ENCODE results near the gene AIRE. TPM values are rescaled to one million over a fixed set of nuclear protein-coding genes. Genes with fewer than 3 reads are reported as not detected.

The AIRE gene
- polyA plus RNA-seq, 1 donor from 2014 or later = not detected

DNA sequence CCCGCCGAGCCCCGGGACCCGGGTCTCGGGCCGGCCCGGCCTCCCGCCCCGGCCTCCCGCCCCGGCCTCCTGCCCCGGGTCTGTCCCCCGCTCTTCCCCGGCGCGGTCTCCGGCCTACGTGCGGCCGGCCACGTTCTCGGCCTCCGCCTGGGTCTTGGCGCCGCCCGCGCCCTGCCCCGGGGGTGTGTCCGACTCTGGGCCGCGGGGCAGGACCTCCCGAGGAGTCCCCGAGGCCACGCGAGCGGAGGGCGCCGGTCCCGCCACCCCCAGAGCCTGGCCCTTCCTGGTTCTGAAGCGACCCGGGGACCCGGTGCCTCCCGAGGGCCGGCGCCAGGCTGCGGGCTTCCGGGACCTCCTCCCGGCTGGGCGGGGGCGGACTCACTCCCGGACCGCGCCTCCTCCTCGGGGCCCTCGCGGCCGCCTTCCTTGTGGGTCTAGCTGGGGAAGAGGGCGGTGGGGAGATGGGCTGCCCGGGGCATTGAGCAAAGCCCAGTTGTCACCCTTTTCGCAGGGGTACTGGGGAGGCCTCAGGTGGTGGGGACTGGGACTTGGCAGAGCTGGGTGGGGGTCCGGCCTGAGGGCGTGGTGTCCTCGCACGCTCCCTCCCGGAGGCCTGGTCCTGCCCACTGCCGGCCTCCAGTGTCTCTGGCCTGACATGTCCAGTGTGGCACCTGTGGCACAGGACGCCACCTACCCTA is 14.7 kb downstream of the AIRE start:
- Histone ChIP-seq H3K36me3 (ENCODE audit: insufficient read depth, low read length) (no peaks in the 10 kb centered on the region), H3K27ac (ENCODE audit: low read length) (no peak overlapping the region), H3K9me2 (ENCODE audit: insufficient read depth, low read length) (no peaks in the 10 kb centered on the region), H3K4me2 (ENCODE audit: low read length) (no peak overlapping the region), H3K27me3 (ENCODE audit: insufficient read depth, low read depth, low read length) (no peaks in the 10 kb centered on the region), H3F3A (ENCODE audit: insufficient read depth, low read length, poor library complexity, severe bottlenecking) (no peaks in the 10 kb centered on the region), H2AFZ (ENCODE audit: low read depth, low read length) (no peak overlapping the region), H3K79me2 (replicated peaks; ENCODE audit: insufficient read depth, low read length) (no peaks in the 10 kb centered on the region), H3K4me3 (ENCODE audit: low read length) (peak overlapping the region; percentile 78), H3K9me3 (ENCODE audit: low read length) (no peaks in the 10 kb centered on the region), H3K9ac (ENCODE audit: low read length) (peak overlapping the region; percentile 65), H4K20me1 (ENCODE audit: insufficient read depth) (no peaks in the 10 kb centered on the region)
- TF ChIP-seq MXI1 (conservative IDR thresholded peaks at IDR 0.05; ENCODE audit: poor library complexity, severe bottlenecking) = no peak
- TF ChIP-seq, protein P1, sequence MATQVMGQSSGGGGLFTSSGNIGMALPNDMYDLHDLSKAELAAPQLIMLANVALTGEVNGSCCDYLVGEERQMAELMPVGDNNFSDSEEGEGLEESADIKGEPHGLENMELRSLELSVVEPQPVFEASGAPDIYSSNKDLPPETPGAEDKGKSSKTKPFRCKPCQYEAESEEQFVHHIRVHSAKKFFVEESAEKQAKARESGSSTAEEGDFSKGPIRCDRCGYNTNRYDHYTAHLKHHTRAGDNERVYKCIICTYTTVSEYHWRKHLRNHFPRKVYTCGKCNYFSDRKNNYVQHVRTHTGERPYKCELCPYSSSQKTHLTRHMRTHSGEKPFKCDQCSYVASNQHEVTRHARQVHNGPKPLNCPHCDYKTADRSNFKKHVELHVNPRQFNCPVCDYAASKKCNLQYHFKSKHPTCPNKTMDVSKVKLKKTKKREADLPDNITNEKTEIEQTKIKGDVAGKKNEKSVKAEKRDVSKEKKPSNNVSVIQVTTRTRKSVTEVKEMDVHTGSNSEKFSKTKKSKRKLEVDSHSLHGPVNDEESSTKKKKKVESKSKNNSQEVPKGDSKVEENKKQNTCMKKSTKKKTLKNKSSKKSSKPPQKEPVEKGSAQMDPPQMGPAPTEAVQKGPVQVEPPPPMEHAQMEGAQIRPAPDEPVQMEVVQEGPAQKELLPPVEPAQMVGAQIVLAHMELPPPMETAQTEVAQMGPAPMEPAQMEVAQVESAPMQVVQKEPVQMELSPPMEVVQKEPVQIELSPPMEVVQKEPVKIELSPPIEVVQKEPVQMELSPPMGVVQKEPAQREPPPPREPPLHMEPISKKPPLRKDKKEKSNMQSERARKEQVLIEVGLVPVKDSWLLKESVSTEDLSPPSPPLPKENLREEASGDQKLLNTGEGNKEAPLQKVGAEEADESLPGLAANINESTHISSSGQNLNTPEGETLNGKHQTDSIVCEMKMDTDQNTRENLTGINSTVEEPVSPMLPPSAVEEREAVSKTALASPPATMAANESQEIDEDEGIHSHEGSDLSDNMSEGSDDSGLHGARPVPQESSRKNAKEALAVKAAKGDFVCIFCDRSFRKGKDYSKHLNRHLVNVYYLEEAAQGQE (IDR thresholded peaks at IDR 0.05; ENCODE audit: borderline replicate concordance) = no peak
- TF ChIP-seq, protein P2, sequence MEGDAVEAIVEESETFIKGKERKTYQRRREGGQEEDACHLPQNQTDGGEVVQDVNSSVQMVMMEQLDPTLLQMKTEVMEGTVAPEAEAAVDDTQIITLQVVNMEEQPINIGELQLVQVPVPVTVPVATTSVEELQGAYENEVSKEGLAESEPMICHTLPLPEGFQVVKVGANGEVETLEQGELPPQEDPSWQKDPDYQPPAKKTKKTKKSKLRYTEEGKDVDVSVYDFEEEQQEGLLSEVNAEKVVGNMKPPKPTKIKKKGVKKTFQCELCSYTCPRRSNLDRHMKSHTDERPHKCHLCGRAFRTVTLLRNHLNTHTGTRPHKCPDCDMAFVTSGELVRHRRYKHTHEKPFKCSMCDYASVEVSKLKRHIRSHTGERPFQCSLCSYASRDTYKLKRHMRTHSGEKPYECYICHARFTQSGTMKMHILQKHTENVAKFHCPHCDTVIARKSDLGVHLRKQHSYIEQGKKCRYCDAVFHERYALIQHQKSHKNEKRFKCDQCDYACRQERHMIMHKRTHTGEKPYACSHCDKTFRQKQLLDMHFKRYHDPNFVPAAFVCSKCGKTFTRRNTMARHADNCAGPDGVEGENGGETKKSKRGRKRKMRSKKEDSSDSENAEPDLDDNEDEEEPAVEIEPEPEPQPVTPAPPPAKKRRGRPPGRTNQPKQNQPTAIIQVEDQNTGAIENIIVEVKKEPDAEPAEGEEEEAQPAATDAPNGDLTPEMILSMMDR (IDR thresholded peaks at IDR 0.05; ENCODE audit: poor library complexity, severe bottlenecking) = no peak
- TF ChIP-seq TAF1 (IDR thresholded peaks at IDR 0.05; ENCODE audit: low read depth) = no peak
- TF ChIP-seq POLR2AphosphoS5 (IDR thresholded peaks at IDR 0.05) = no peak
- TF ChIP-seq SMC3 (conservative IDR thresholded peaks at IDR 0.05; ENCODE audit: poor library complexity) = no peak
- no peak for TF ChIP-seq EP300 (conservative IDR thresholded peaks at IDR 0.05; ENCODE audit: poor library complexity, severe bottlenecking)
- no peak for TF ChIP-seq EZH2 (IDR thresholded peaks at IDR 0.05; ENCODE audit: borderline replicate concordance, insufficient read depth, low read length, poor library complexity, severe bottlenecking)
- TF ChIP-seq RAD21 (conservative IDR thresholded peaks at IDR 0.05) = no peak

DNA sequence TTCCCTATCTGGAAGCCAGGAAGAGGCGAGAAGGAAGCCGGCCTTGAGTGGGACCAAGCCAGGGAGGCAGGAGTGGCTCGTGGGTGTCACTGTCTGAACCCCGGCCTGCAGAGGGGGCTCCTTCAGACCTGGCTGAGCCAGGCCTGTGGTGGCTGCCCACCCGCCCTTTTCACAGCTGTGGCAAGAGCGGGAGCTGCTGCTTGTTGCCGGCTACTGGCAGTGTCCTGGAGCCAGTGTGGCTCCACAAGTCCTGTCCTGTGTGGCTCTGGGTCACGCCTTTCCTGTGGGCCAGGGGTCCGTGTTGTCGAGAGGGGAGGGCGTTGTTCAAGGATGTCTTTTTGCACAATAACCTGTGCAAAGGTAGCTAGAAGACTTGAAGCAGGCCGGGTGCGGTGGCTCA is 15.5 kb downstream of the AIRE start:
- no peaks in the 10 kb centered on the region for H3F3A ChIP-seq (ENCODE audit: insufficient read depth, low read length, poor library complexity, severe bottlenecking)
- no peaks in the 10 kb centered on the region for H3K79me2 ChIP-seq (replicated peaks; ENCODE audit: insufficient read depth, low read length)
- no peak overlapping the region for H3K4me2 ChIP-seq (ENCODE audit: low read length)
- H3K9me2 ChIP-seq (ENCODE audit: insufficient read depth, low read length) = no peaks in the 10 kb centered on the region
- H3K27ac ChIP-seq (ENCODE audit: low read length) = no peak overlapping the region
- peak overlapping the region; percentile 78 for H3K4me3 ChIP-seq (ENCODE audit: low read length)
- no peaks in the 10 kb centered on the region for H4K20me1 ChIP-seq (ENCODE audit: insufficient read depth)
- H3K27me3 ChIP-seq (ENCODE audit: insufficient read depth, low read depth, low read length) = no peaks in the 10 kb centered on the region
- no peak overlapping the region for H2AFZ ChIP-seq (ENCODE audit: low read depth, low read length)
- TF ChIP-seq POLR2AphosphoS5 (IDR thresholded peaks at IDR 0.05) (no peak), SMC3 (conservative IDR thresholded peaks at IDR 0.05; ENCODE audit: poor library complexity) (no peak)
- TF ChIP-seq, protein P1 (IDR thresholded peaks at IDR 0.05; ENCODE audit: borderline replicate concordance) = no peak
- H3K9ac ChIP-seq (ENCODE audit: low read length) = no peak overlapping the region
- H3K36me3 ChIP-seq (ENCODE audit: insufficient read depth, low read length) = no peaks in the 10 kb centered on the region
- H3K9me3 ChIP-seq (ENCODE audit: low read length) = no peaks in the 10 kb centered on the region
